Measurements from ENCODE around the gene TCL1B. TPM values are rescaled to one million over a fixed set of nuclear protein-coding genes. Genes with fewer than 3 reads are reported as not detected.

TCL1B gene
- total and polyA plus RNA-seq, 2 experiments from 2014 or later, result 5.5 to 6.0 TPM

GRCh38 chr14:95651821-95652583 is 34.2 kb upstream of the TCL1B start:
- no peaks in the 10 kb centered on the region for H3K27me3 ChIP-seq (ENCODE audit: insufficient read depth)
- no peak for DNase-seq (ENCODE audit: low spot score)
- 0 out of 2 replicates have a peak overlapping the region, but pooled peaks have one; percentile 5 for H3K27ac ChIP-seq (ENCODE audit: low read depth)
- H3K79me2 ChIP-seq (replicated peaks; ENCODE audit: insufficient read depth), result no peaks in the 10 kb centered on the region
- ATAC-seq, result no peak
- H3K4me1 Mint-ChIP-seq, result peaks cover 28% of the 10 kb centered on the region
- no peak overlapping the region for H3K4me3 Mint-ChIP-seq
- H4K20me1 ChIP-seq (replicated peaks; ENCODE audit: insufficient read depth), result no peaks in the 10 kb centered on the region
- H3K36me3 Mint-ChIP-seq (ENCODE audit: low read depth), result no peaks in the 10 kb centered on the region
- peaks cover 2% of the 10 kb centered on the region for H3K27me3 Mint-ChIP-seq (ENCODE audit: insufficient read depth, low read depth, poor library complexity)
- H3K27ac Mint-ChIP-seq, result peak overlapping the region; percentile 62; the same call in 1 of the 2 replicates
- no peak overlapping the region for H3K4me2 ChIP-seq
- H3K4me3 ChIP-seq, result no peak overlapping the region
- H2AFZ ChIP-seq, result peak overlapping the region; percentile 45
- H3K9me3 Mint-ChIP-seq, result no peaks in the 10 kb centered on the region; the same call in 2 of the 3 replicates
- no peaks in the 10 kb centered on the region for H3K36me3 ChIP-seq (ENCODE audit: insufficient read depth)
- H3F3A ChIP-seq (replicated peaks; ENCODE audit: low read depth), result no peaks in the 10 kb centered on the region
- TF ChIP-seq EZH2 (IDR thresholded peaks at IDR 0.05; ENCODE audit: low read depth, unreplicated experiment) (no peak), STAT1 (IDR thresholded peaks at IDR 0.05; ENCODE audit: unreplicated experiment) (no peak), POLR2AphosphoS5 (IDR thresholded peaks at IDR 0.05; ENCODE audit: low read depth) (no peak), ZNF114 (CRISPR knock-in tag; IDR thresholded peaks at IDR 0.05) (no peak), ZNF331 (CRISPR knock-in tag; IDR thresholded peaks at IDR 0.05; ENCODE audit: low read depth) (no peak), CTCF (conservative IDR thresholded peaks at IDR 0.05; ENCODE audit: low read depth in 2 of 2) (no peak), ZNF462 (CRISPR knock-in tag; IDR thresholded peaks at IDR 0.05) (no peak), CREB1 (CRISPR knock-in tag; IDR thresholded peaks at IDR 0.05; ENCODE audit: low read depth) (no peak), EZH2phosphoT487 (IDR thresholded peaks at IDR 0.05; ENCODE audit: unreplicated experiment) (no peak), ETS1 (IDR thresholded peaks at IDR 0.05) (no peak), NANOG (IDR thresholded peaks at IDR 0.05; ENCODE audit: borderline replicate concordance) (no peak)
- H3K9me2 ChIP-seq (ENCODE audit: insufficient read depth), result 0 out of 2 replicates have a peak, but pooled peaks cover 5% of the 10 kb centered on the region
- peaks cover 18% of the 10 kb centered on the region for H3K4me1 ChIP-seq (ENCODE audit: insufficient read depth)
